ENCODE measurements around the gene CAB39. TPM values are rescaled to one million over a fixed set of nuclear protein-coding genes. Genes with fewer than 3 reads are reported as not detected.

CAB39 gene
- polyA plus RNA-seq, 6 donors from 2014 or later = 28.6 to 53.0 (median 43.6) TPM

DNA sequence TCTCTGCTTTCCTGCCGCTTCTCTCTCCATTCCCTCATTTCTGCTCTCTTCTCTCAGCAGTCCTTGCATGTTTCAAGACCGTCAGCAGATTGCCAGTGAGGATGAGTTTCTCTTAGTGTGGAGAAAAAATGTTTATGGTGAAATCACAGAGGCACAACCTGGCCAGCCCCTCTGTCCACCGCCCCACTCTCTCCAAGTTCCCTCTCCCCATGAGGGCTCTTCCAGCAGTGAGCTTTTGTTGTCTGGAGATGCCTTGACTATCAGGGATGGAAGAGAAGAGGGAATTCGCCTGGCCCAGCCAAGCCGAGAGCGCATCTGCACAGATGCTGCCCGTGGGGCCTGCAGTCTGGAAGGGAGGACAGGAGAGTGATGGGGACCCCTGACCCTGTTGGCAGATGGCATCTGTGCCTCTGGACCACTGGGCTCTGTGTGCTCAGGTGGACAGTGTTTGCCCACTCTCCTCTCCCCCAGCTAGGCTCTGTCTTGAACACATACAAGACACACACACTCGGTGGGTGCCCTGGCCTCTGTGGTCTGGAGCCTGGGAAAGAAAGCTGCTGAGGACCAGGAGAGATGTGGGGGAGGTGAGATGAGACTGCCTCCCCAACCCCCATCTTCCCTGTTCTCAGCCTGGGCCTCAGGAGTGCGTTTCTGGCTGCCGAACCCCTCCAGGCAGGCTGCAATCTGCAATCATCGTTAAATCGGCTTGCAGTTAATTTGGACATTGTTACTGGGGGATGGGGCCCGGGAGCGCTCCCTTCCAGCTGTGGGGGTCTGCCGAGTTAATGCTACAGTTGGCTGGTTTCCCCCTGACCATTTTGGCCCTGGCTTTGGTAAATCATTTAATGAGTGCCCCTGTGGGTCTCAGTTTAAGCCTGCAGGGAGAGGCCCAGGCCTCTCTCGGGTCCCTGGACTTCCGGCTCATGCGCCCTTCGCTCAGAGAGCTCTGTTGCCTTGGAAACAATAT, 156.6 kb downstream of the CAB39 start:
- Mint-ChIP-seq H3K4me3 (peak overlapping the region in 5 of 8 donors; percentile 12 to 83 (median 56)), H3K27ac (peak overlapping the region in 3 of 6 donors; percentile 78 to 82 (median 82)), H3K9me3 (no peaks in the 10 kb centered on the region), H3K27me3 (no peaks in the 10 kb centered on the region), H3K36me3 (no peaks in the 10 kb centered on the region), H3K4me1 (peaks cover 71 to 84% (median 77%) of the 10 kb centered on the region in 3 donors)
- DNase-seq = no peak
- no peak for ATAC-seq (ENCODE audit: low read depth in 2 of 2)

DNA sequence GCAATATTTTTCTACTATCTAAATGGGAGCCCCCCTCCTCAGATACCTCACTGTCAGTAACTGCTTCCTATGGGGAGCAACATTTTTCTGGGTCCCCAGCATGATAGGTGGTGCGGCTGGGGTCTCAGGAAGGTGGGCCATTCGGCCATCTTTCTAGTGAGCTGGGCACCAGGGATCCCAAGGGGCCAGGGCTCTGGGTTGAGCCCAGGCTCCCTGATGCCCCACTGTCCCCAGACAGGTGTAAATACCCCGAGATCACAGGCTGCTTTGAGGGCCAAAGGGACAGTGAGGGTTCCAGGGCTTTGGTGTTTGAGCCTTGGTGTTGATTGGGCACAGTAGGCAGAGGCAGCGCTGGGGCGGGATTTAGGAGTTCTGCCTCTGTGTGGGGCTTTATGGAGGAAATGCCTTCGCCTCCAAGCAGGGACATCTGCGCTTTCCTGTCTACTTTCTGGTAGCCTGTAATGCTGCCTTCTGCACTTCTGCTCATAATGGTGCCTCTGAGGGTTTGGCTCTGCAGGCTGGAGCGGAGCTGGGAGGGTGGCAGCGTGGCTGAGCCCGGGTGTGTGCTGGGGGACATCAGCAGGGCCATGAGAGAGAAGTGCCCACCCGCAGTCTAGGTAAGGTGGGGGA, 157.4 kb downstream of the CAB39 start:
- H3K27ac Mint-ChIP-seq = peak overlapping the region in 4 of 6 donors; percentile 81 to 82 (median 82)
- no peak for DNase-seq
- H3K4me1 Mint-ChIP-seq = peaks cover 71 to 82% (median 81%) of the 10 kb centered on the region in 3 donors
- no peaks in the 10 kb centered on the region for H3K27me3 Mint-ChIP-seq
- H3K9me3 Mint-ChIP-seq = no peaks in the 10 kb centered on the region
- no peaks in the 10 kb centered on the region for H3K36me3 Mint-ChIP-seq
- peak overlapping the region; percentile 22 to 83 (median 58) for H3K4me3 Mint-ChIP-seq
- no peak for ATAC-seq (ENCODE audit: low read depth in 2 of 2)

Other genes starting within 250 kb of the CAB39 start
- 100 to 1,000 TPM in 3 of 6 donors, 10 to 100 TPM in 3; 48.3 to 120 (median 100) TPM for gene ITM2C, start 152.1 kb downstream of the CAB39 start, polyA plus RNA-seq (ENCODE audit: low read depth in 6 of 6)
- gene GPR55, start 212.4 kb downstream of the CAB39 start, polyA plus RNA-seq (ENCODE audit: low read depth in 6 of 6) = under 1 TPM in 3 of 6 donors, not detected in 3; 0.12 to 0.56 (median 0.21) TPM

Measured in naive B cell (primary cell).